GM23338 (cell line): ENCODE results near the gene MGAT5. TPM values are rescaled to one million over a fixed set of nuclear protein-coding genes. Genes with fewer than 3 reads are reported as not detected.

Experiments
- ATAC-seq: fragments of 200-7000 bp; cut with Tn5 transposase; 3 replicates; pipeline ENCODE4 v1.9.1; 2020
- DNase-seq: peaks from one replicate; pipeline ENCODE4 v3.0.0-alpha.2; 2015; ENCODE audit warnings: low spot score
- H2AFZ ChIP-seq: fragments of 200-600 bp; sonication (generic); 2 replicates; pipeline ENCODE4 v1.8.0; 2016; ENCODE audit warnings: antibody characterized with exemption, mild to moderate bottlenecking, moderate library complexity
- H3F3A ChIP-seq: fragments of 200-600 bp; sonication (generic); replicated peaks from 2 replicates; pipeline ENCODE4 v1.8.0; 2017; ENCODE audit warnings: antibody characterized with exemption, mixed run types, low read depth
- H3K27ac ChIP-seq: fragments of 200-600 bp; sonication (generic); 2 replicates; pipeline ENCODE4 v1.6.1; 2016; ENCODE audit warnings: low read depth
- H3K27me3 ChIP-seq: fragments of 200-600 bp; sonication (generic); 2 replicates; pipeline ENCODE4 v1.8.0; 2016; ENCODE audit warnings: mild to moderate bottlenecking, mixed run types, moderate library complexity; ENCODE audit not compliant: insufficient read depth
- H3K36me3 ChIP-seq: fragments of 200-600 bp; sonication (generic); 2 replicates; pipeline ENCODE4 v1.8.0; 2016; ENCODE audit warnings: mild to moderate bottlenecking; ENCODE audit not compliant: insufficient read depth
- H3K4me1 ChIP-seq: fragments of 200-600 bp; sonication (generic); 2 replicates; pipeline ENCODE4 v1.8.0; 2016; ENCODE audit warnings: mild to moderate bottlenecking, moderate library complexity; ENCODE audit not compliant: insufficient read depth
- H3K4me2 ChIP-seq: fragments of 200-600 bp; sonication (generic); 2 replicates; pipeline ENCODE4 v1.7.1; 2017; ENCODE audit warnings: mixed run types
- H3K4me3 ChIP-seq: fragments of 200-600 bp; sonication (generic); 2 replicates; pipeline ENCODE4 v1.6.1; 2016; ENCODE audit warnings: mixed run types
- H3K79me2 ChIP-seq: fragments of 200-600 bp; sonication (generic); replicated peaks from 2 replicates; pipeline ENCODE4 v1.8.0; 2017; ENCODE audit warnings: mild to moderate bottlenecking; ENCODE audit not compliant: insufficient read depth
- H3K9me2 ChIP-seq: fragments of 200-600 bp; sonication (generic); 2 replicates; pipeline ENCODE4 v1.8.0; 2017; ENCODE audit not compliant: insufficient read depth
- H4K20me1 ChIP-seq: fragments of 200-600 bp; sonication (generic); replicated peaks from 2 replicates; pipeline ENCODE4 v1.8.0; 2017; ENCODE audit warnings: mild to moderate bottlenecking; ENCODE audit not compliant: insufficient read depth
- H3K27ac Mint-ChIP-seq: 2 replicates; pipeline ENCODE4 v1.8.0; 2020; ENCODE audit warnings: inconsistent platforms, mild to moderate bottlenecking, moderate library complexity, mixed read lengths
- H3K27me3 Mint-ChIP-seq: 3 replicates; pipeline ENCODE4 v1.8.0; 2022; ENCODE audit warnings: low read depth, mild to moderate bottlenecking, moderate library complexity, mixed read lengths, inconsistent platforms; ENCODE audit not compliant: insufficient read depth, poor library complexity
- H3K36me3 Mint-ChIP-seq: 3 replicates; pipeline ENCODE4 v1.8.0; 2021; ENCODE audit warnings: low read depth, mild to moderate bottlenecking, inconsistent platforms, moderate library complexity, mixed read lengths
- H3K4me1 Mint-ChIP-seq: 3 replicates; pipeline ENCODE4 v1.8.0; 2020; ENCODE audit warnings: mild to moderate bottlenecking, inconsistent platforms, mixed read lengths
- H3K4me3 Mint-ChIP-seq: 3 replicates; pipeline ENCODE4 v1.8.0; 2021; ENCODE audit warnings: moderate library complexity, mild to moderate bottlenecking, inconsistent platforms, mixed read lengths
- H3K9me3 Mint-ChIP-seq: 3 replicates; pipeline ENCODE4 v1.8.0; 2020; ENCODE audit warnings: moderate library complexity, mild to moderate bottlenecking, inconsistent platforms, mixed read lengths
- CREB1 ChIP-seq: fragments of 250-450 bp; sonication (Bioruptor Pico); IDR thresholded peaks from 2 replicates; pipeline ENCODE4 v1.5.0; 2020; ENCODE audit warnings: low read depth, mild to moderate bottlenecking, moderate library complexity
- ETS1 ChIP-seq: IDR thresholded peaks from 2 replicates; pipeline ENCODE4 v1.6.1; 2016; ENCODE audit warnings: antibody characterized with exemption
- EZH2phosphoT487 ChIP-seq: fragments of 200-600 bp; sonication (generic); IDR thresholded peaks from one replicate; pipeline ENCODE4 v1.8.1; 2018; ENCODE audit warnings: antibody characterized with exemption; ENCODE audit not compliant: unreplicated experiment
- JUNB ChIP-seq: IDR thresholded peaks from one replicate; pipeline ENCODE4 v1.6.1; 2016; ENCODE audit warnings: antibody characterized with exemption; ENCODE audit not compliant: unreplicated experiment
- NANOG ChIP-seq: IDR thresholded peaks from 2 replicates; pipeline ENCODE4 v1.6.1; 2016; ENCODE audit warnings: antibody characterized with exemption, borderline replicate concordance
- POLR2AphosphoS5 ChIP-seq: IDR thresholded peaks from 2 replicates; pipeline ENCODE4 v1.6.1; 2016; ENCODE audit warnings: antibody characterized with exemption, low read depth
- REST ChIP-seq: IDR thresholded peaks from one replicate; pipeline ENCODE4 v1.6.1; 2018; ENCODE audit warnings: antibody characterized with exemption; ENCODE audit not compliant: unreplicated experiment
- STAT1 ChIP-seq: IDR thresholded peaks from one replicate; pipeline ENCODE4 v1.6.1; 2016; ENCODE audit warnings: antibody characterized with exemption; ENCODE audit not compliant: unreplicated experiment
- ZNF114 ChIP-seq: fragments of 250-450 bp; sonication (Bioruptor Pico); IDR thresholded peaks from 2 replicates; pipeline ENCODE4 v1.5.0; 2020; ENCODE audit warnings: mild to moderate bottlenecking, moderate library complexity
- ZNF331 ChIP-seq: fragments of 250-450 bp; sonication (Bioruptor Pico); IDR thresholded peaks from 2 replicates; pipeline ENCODE4 v1.5.0; 2020; ENCODE audit warnings: low read depth, mild to moderate bottlenecking, moderate library complexity
- ZNF462 ChIP-seq: fragments of 250-450 bp; sonication (Bioruptor Pico); IDR thresholded peaks from 2 replicates; pipeline ENCODE4 v1.5.0; 2020; ENCODE audit warnings: mild to moderate bottlenecking, moderate library complexity
- polyA plus RNA-seq: library from polyadenylated mRNA; unstranded; fragments of >200 nt; fragmentation: Nextera tagmentation; extraction: Ambion mirVana; gene quantifications from 2 replicates; pipeline ENCODE4 v1.2.1, GENCODE V29; 2016
- total RNA-seq: library from RNA; depleted of rRNA; stranded (reverse); fragments of >200 nt; shearing (Covaris generic); gene quantifications from 2 replicates; pipeline ENCODE4 v1.2.3, GENCODE V29; 2014

Gene MGAT5
- total and polyA plus RNA-seq, 2 experiments from 2014 or later = 4.6 to 27.6 TPM

GRCh38 chr2:134445985-134446382 is 192.1 kb downstream of the MGAT5 start (continued):
- TF ChIP-seq REST = no peak
- no peak for TF ChIP-seq POLR2AphosphoS5

GRCh38 chr2:134446383-134447017 is 192.6 kb downstream of the MGAT5 start:
- Mint-ChIP-seq H3K9me3 (no peaks in the 10 kb centered on the region), H3K36me3 (peaks cover 3% of the 10 kb centered on the region), H3K4me1 (peaks cover 9% of the 10 kb centered on the region; the same call in 2 of the 3 replicates), H3K4me3 (no peak overlapping the region), H3K27ac (no peak overlapping the region), H3K27me3 (no peaks in the 10 kb centered on the region)
- Histone ChIP-seq H3K4me2 (no peak overlapping the region), H3K27me3 (no peaks in the 10 kb centered on the region), H3K36me3 (no peaks in the 10 kb centered on the region), H3K4me3 (no peak overlapping the region), H3K27ac (no peak overlapping the region), H3F3A (no peaks in the 10 kb centered on the region), H2AFZ (no peak overlapping the region), H3K79me2 (no peaks in the 10 kb centered on the region), H3K4me1 (peaks cover 4% of the 10 kb centered on the region; the same call in 1 of the 2 replicates), H3K9me2 (no peaks in the 10 kb centered on the region), H4K20me1 (no peaks in the 10 kb centered on the region)
- DNase-seq = no peak
- no peak for ATAC-seq
- TF ChIP-seq EZH2phosphoT487 (no peak), NANOG (no peak), ETS1 (no peak), CREB1 (CRISPR knock-in tag) (no peak), ZNF331 (CRISPR knock-in tag) (no peak), ZNF462 (CRISPR knock-in tag) (no peak), REST (no peak), STAT1 (no peak), ZNF114 (CRISPR knock-in tag) (no peak), JUNB (no peak)
